DLD1 (cell line): Measurements from ENCODE around the gene IFNA7.
"Not testable (repeated sequence)": the region's sequence is repeated elsewhere in the genome, so short reads cannot be mapped to it uniquely, and the experiment has no call there.

ENCODE experiments used
- in situ Hi-C: cut with HindIII; loops from 2 replicates; pipeline ENCODE4 v1.10.0; 2017; ENCODE audit warnings: low sequenced_read_pairs

The IFNA7 gene

GRCh38 chr9:21182810-21183736 lies 18.9 kb downstream of the IFNA7 start:
- in situ Hi-C loops, result not testable (repeated sequence)

DNA sequence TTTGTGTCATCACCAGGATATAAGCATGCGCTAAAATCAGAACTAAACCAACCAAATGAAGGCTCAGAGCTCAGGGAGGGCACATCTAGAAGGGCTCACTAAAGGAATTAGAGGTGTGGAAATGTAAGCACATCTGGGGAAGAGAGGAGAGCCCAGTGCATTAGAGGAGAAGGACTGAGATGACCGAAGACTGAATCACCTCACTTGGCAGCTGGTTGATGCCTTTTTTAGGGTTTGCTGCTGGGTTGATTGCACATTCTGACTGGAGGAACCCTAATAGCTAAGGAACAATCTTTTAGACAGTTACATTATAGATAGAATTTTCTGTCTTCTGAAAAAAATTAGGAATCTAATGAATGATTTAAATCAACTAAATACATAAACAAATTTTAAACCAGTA lies 27.3 kb downstream of the IFNA7 start:
- in situ Hi-C loops, result no loop called here

GRCh38 chr9:21172156-21172555 lies 29.8 kb downstream of the IFNA7 start:
- in situ Hi-C loops, result no loop called here

GRCh38 chr9:21171351-21171750 lies 30.7 kb downstream of the IFNA7 start:
- in situ Hi-C loops, result no loop called here

- in situ Hi-C loops, result not testable (repeated sequence)
Measured at GRCh38 chr9:21166560-21166959, 35.4 kb downstream of the IFNA7 start, which contains the start of gene IFNA21. Gene IFNA21 (minus strand): TSS chr9:21166660. CDS start chr9:21166612, 48 bp downstream.

- in situ Hi-C loops, result no loop called here
Measured at GRCh38 chr9:21165516-21165915, 36.5 kb downstream of the IFNA7 start.

GRCh38 chr9:21160178-21160577 lies 41.8 kb downstream of the IFNA7 start:
- in situ Hi-C loops, result no loop called here

- in situ Hi-C loops, result no loop called here
Measured at GRCh38 chr9:21155501-21155900, 46.5 kb downstream of the IFNA7 start.

DNA sequence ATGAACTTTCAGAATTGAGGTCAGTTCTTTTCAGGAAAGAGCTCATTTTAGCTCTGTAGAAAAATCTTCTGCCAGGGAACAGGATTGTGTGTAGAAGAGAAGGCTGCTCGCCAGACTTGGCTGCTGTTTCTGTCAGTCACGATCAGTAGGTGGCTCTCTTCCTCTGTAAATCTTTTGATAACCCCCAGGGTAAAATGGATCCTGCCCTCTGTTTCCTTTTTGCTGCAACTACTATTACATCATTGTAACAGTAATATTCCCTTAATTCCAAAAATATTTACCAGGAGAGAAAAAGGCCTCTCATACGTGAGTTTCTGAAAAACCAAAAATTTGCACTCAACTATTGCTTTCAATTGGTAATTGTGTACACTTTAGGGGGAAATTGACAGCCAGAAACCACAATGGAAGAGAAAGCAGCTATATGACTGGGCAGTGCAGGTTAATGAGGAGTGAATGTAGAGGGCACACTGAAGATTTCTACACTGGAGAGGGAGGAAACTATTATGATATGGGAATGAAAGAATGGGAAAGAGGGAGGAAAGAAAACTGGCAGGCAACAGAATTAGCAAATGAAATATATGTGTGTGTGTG lies 47.9 kb downstream of the IFNA7 start:
- in situ Hi-C loops, result no loop called here

GRCh38 chr9:21153336-21154017 lies 48.5 kb downstream of the IFNA7 start:
- in situ Hi-C loops, result no loop called here
